ENCODE measurements around the gene SMARCD2.

- TF ChIP-seq SUZ12 (IDR thresholded peaks at IDR 0.05; ENCODE audit: extremely low read depth, insufficient read depth, insufficient read length) (no peak), ZNF274 (IDR thresholded peaks at IDR 0.05; ENCODE audit: low read depth, low read length) (no peak)
Measured at GRCh38 chr17:63850401-63850800, 7.9 kb upstream of the SMARCD2 start.
